ENCODE results near the gene DCP1B. TPM values are rescaled to one million over a fixed set of nuclear protein-coding genes. Genes with fewer than 3 reads are reported as not detected.

DCP1B gene
- total RNA-seq, 2 experiments from 2014 or later = 14.2 to 15.2 TPM

DNA sequence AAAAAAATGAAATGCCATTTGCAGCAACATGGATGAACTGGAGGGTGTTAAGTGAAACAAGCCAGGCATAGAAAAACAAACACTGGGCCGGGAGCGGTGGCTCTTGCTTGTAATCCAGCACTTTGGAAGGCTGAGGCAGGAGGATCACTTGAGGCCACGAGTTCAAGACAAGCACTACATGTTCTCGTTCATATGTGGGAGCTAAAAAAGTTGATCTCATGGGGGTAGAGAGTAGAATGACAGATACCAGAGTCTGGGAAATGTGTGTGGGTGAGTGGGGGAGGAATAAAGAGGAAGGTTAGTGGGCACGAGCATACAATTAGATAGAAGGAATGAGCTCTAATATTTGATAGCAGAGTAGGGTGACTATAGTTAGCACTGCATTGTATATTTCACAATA, 107.3 kb downstream of the DCP1B start:
- Mint-ChIP-seq H3K27ac (no peak overlapping the region), H3K36me3 (peaks cover 2% of the 10 kb centered on the region), H3K9me3 (ENCODE audit: low read depth) (peaks cover 2% of the 10 kb centered on the region), H3K27me3 (peaks cover 73% of the 10 kb centered on the region), H3K4me3 (no peak overlapping the region), H3K4me1 (no peaks in the 10 kb centered on the region)
- no peak for ATAC-seq
- CTCF ChIA-PET = no interaction called here
- DNase-seq = no peak

Other genes with a start within 250 kb of the DCP1B start
- not detected for gene LRTM2, start 183.9 kb downstream of the DCP1B start, total RNA-seq
- gene CACNA2D4, start 85.8 kb downstream of the DCP1B start, total RNA-seq = 1 to 10 TPM; 5.9 to 8.2 TPM
- under 1 TPM; 0.14 to 0.26 TPM for gene CACNA1C, start 48.5 kb upstream of the DCP1B start, total RNA-seq

Data from activated CD8-positive, alpha-beta memory T cell treated with anti-CD3 and anti-CD28 coated beads, Interleukin-2, amount 10 ng/mL, durations not matched to agents 7 days and 5 days (primary cell).